Measurements from ENCODE around the gene COCH. TPM values are rescaled to one million over a fixed set of nuclear protein-coding genes. Genes with fewer than 3 reads are reported as not detected.

Gene COCH
- total RNA-seq, 4 donors from 2014 or later, result 3.8 to 9.6 (median 5.1) TPM

DNA sequence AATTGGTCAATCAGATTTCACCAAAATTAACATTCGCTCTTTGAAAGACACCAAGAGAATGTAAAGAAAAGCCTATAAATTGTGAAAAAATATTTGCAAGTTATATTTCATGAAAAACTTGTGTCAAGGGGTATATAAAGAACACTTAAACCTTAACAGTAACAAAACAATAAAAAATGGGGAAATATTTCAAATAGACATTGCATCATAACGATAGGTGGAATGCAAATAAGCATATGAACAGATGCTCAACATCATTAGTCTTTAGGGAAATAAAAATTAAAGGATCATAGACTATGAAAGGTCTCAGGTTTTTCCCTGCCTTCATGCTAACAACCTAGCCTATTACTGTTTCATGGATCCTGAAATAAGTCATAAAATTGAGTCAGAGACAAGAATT is 64.3 kb downstream of the COCH start:
- intact Hi-C loops (cut with DNase I; ENCODE audit: low total_unique reads), result no loop called here
- WGBS, 2 donors, result 90 to 96% methylated on average over 2 of the region's 2 CpGs
- no peak overlapping the region for H3K4me3 ChIP-seq (ENCODE audit: low read depth, poor library complexity, severe bottlenecking)
- TF ChIP-seq POLR2A (IDR thresholded peaks at IDR 0.05), result no peak
- TF ChIP-seq, protein P1, sequence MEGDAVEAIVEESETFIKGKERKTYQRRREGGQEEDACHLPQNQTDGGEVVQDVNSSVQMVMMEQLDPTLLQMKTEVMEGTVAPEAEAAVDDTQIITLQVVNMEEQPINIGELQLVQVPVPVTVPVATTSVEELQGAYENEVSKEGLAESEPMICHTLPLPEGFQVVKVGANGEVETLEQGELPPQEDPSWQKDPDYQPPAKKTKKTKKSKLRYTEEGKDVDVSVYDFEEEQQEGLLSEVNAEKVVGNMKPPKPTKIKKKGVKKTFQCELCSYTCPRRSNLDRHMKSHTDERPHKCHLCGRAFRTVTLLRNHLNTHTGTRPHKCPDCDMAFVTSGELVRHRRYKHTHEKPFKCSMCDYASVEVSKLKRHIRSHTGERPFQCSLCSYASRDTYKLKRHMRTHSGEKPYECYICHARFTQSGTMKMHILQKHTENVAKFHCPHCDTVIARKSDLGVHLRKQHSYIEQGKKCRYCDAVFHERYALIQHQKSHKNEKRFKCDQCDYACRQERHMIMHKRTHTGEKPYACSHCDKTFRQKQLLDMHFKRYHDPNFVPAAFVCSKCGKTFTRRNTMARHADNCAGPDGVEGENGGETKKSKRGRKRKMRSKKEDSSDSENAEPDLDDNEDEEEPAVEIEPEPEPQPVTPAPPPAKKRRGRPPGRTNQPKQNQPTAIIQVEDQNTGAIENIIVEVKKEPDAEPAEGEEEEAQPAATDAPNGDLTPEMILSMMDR (IDR thresholded peaks at IDR 0.05), result no peak
- no peak for DNase-seq (ENCODE audit: low spot score in 2 of 2)

Other genes starting within 250 kb of the COCH start
- gene AP4S1, start 151.1 kb downstream of the COCH start, total RNA-seq, result 10 to 100 TPM in 2 of 4 donors, 1 to 10 TPM in 2; 6.0 to 15.0 (median 10.5) TPM
- gene STRN3, start 151.8 kb downstream of the COCH start, total RNA-seq, result 10 to 100 TPM; 28.3 to 48.8 (median 38.1) TPM

All from lower leg skin (tissue), 4 donors.